HL-60 (cell line): ENCODE measurements around the gene TMC6.

Experiments
- DNase-seq, 2 experiments: peaks; one replicate each; pipeline ENCODE4 v3.0.0-alpha.2; 2010 to 2020; ENCODE audit warnings: low read depth in 1 of 2, low spot score in 1 of 2
- H3K27ac ChIP-seq: fragments of 250-450 bp; sonication (Bioruptor Pico); replicated peaks from 2 replicates; pipeline ENCODE4 v1.5.1; 2020; ENCODE audit warnings: mild to moderate bottlenecking, moderate library complexity
- H3K27me3 ChIP-seq: fragments of 250-450 bp; sonication (Bioruptor Pico); 2 replicates; pipeline ENCODE4 v1.5.1; 2021; ENCODE audit warnings: mild to moderate bottlenecking, moderate library complexity; ENCODE audit not compliant: insufficient read depth, poor library complexity, severe bottlenecking
- H3K4me3 ChIP-seq: replicated peaks from 2 replicates; pipeline ENCODE4 v1.5.1; 2011; ENCODE audit warnings: mild to moderate bottlenecking, control low read depth, low read length; ENCODE audit not compliant: insufficient read depth
- GABPA ChIP-seq: IDR thresholded peaks from 2 replicates; pipeline ENCODE4 v1.6.1; 2012; ENCODE audit warnings: low read depth
- POLR2AphosphoS5 ChIP-seq: IDR thresholded peaks from 2 replicates; pipeline ENCODE4 v1.6.1; 2012; ENCODE audit warnings: low read depth
- SPI1 ChIP-seq: IDR thresholded peaks from 2 replicates; pipeline ENCODE4 v1.6.1; 2012; ENCODE audit warnings: low read depth, mild to moderate bottlenecking, borderline replicate concordance
- TF ChIP-seq, protein P1 (sequence below): IDR thresholded peaks from one replicate; pipeline ENCODE4 v1.5.1; 2011; ENCODE audit warnings: low read length, control low read depth, inconsistent platforms; ENCODE audit not compliant: insufficient read depth
- TF ChIP-seq, protein P2 (sequence below): IDR thresholded peaks from 2 replicates; pipeline ENCODE4 v1.6.1; 2012; ENCODE audit warnings: low read depth; ENCODE audit not compliant: insufficient replicate concordance

Gene TMC6

DNA sequence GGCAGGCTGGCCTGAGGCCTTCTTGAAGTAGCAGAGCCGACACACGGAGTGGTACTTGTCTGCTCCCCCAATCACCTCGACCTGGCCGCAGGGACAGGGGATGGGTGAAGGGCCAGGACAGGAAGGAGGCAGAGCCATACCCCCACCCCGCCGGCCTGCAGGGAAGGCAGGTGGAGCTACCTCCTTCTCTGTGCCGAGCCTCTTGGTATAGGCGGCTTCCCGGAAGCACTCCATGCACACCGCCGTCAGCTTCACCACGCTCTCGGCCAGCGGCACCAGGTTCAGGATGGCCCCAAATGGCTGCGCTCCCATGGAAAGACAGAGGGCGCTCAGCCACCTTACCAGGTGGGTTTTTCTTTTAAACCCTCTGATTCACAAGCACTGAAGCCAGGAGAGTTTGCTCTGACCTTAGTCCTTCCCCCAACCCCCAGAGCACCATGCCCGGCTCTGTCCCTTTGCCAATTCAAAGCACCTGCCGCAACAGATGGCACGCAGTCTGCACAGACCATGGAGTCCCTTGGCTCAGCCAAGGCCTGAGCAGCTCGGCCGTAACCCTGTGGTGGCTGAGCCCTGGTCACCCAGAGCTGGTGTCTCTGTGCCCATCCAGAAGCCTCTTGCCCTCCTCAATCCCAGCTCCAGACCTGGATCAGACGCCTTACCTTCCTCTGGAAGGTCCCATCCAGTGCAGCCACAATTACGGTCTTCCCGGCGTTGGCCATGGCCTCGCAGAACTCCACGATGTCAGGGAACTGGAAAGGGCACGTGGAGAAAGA is 46.5 kb upstream of the TMC6 start:
- H3K27me3 ChIP-seq: no peaks in the 10 kb centered on the region
- TF ChIP-seq GABPA (no peak), POLR2AphosphoS5 (no peak), SPI1 (no peak)
- TF ChIP-seq, protein P1, sequence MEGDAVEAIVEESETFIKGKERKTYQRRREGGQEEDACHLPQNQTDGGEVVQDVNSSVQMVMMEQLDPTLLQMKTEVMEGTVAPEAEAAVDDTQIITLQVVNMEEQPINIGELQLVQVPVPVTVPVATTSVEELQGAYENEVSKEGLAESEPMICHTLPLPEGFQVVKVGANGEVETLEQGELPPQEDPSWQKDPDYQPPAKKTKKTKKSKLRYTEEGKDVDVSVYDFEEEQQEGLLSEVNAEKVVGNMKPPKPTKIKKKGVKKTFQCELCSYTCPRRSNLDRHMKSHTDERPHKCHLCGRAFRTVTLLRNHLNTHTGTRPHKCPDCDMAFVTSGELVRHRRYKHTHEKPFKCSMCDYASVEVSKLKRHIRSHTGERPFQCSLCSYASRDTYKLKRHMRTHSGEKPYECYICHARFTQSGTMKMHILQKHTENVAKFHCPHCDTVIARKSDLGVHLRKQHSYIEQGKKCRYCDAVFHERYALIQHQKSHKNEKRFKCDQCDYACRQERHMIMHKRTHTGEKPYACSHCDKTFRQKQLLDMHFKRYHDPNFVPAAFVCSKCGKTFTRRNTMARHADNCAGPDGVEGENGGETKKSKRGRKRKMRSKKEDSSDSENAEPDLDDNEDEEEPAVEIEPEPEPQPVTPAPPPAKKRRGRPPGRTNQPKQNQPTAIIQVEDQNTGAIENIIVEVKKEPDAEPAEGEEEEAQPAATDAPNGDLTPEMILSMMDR: no peak
- TF ChIP-seq, protein P2, sequence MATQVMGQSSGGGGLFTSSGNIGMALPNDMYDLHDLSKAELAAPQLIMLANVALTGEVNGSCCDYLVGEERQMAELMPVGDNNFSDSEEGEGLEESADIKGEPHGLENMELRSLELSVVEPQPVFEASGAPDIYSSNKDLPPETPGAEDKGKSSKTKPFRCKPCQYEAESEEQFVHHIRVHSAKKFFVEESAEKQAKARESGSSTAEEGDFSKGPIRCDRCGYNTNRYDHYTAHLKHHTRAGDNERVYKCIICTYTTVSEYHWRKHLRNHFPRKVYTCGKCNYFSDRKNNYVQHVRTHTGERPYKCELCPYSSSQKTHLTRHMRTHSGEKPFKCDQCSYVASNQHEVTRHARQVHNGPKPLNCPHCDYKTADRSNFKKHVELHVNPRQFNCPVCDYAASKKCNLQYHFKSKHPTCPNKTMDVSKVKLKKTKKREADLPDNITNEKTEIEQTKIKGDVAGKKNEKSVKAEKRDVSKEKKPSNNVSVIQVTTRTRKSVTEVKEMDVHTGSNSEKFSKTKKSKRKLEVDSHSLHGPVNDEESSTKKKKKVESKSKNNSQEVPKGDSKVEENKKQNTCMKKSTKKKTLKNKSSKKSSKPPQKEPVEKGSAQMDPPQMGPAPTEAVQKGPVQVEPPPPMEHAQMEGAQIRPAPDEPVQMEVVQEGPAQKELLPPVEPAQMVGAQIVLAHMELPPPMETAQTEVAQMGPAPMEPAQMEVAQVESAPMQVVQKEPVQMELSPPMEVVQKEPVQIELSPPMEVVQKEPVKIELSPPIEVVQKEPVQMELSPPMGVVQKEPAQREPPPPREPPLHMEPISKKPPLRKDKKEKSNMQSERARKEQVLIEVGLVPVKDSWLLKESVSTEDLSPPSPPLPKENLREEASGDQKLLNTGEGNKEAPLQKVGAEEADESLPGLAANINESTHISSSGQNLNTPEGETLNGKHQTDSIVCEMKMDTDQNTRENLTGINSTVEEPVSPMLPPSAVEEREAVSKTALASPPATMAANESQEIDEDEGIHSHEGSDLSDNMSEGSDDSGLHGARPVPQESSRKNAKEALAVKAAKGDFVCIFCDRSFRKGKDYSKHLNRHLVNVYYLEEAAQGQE: no peak
- DNase-seq: no peak
- no peak overlapping the region for H3K27ac ChIP-seq
- no peak overlapping the region for H3K4me3 ChIP-seq

DNA sequence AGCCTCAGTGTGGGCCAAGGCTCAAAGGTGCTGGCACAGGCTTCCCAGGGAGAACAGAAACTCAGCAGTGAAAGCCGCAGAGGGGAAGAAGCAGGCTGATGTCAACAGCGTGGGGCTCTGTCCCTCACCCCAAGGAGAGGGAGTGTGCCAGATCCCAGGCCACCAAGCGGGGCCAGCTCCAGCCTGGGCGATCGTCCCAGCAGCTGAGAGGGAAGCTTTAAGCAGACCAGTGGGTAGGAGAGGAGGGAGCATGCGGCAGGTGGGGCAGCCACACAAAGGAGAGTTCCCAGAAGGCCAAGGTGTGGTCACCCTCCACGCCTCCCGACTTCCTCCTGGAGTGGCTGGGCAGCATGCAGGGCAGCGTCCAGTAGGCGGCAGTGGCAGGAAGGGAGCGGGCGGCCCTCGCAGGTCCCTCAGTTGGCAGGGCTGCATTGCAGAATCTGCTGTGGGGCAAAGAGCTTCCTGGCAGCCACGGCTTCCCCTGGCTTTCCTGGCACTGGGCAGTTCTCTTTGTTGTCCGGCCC is 45.9 kb upstream of the TMC6 start:
- no peaks in the 10 kb centered on the region for H3K27me3 ChIP-seq
- H3K4me3 ChIP-seq: no peak overlapping the region
- no peak overlapping the region; the same call in 1 of the 2 replicates for H3K27ac ChIP-seq
- TF ChIP-seq, protein P1: peak; percentile 63
- no peak for TF ChIP-seq GABPA
- TF ChIP-seq SPI1: no peak
- TF ChIP-seq, protein P2: no peak
- peak; percentile 66 for TF ChIP-seq POLR2AphosphoS5
- peak in 1 of 2 experiments; percentile 78 for DNase-seq

DNA sequence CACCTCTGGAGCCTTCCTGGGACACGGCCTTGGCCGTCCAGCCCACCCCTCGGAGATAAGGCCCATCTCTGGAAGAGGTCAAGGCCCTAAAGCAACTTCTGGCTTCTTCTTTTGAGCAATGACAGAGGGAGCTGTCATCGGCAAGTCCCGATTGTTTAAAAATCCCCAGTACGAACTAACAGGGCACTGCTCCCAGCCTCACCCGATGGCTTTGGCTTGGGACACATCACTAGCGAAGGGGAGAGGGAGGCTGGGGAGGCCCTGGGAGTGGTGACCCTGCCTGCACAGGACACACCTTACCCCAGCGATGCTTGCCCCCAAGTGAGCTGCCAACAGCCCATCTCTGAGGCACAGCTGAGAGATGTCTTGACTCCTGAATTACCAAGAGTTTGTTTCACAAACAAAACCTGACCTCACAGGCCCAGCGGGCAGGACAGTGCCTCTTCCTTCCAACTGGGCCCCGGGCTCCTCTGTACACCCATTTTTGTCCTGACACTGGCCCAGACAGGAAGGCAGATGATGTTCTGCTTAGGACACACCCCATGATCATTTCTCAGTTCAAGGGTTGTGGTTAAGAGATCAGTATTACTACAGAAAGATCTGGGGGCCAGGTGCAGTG is 44.7 kb upstream of the TMC6 start:
- no peaks in the 10 kb centered on the region for H3K27me3 ChIP-seq
- H3K4me3 ChIP-seq: no peak overlapping the region
- TF ChIP-seq POLR2AphosphoS5: peak; percentile 12; the same call in 1 of the 2 replicates
- TF ChIP-seq, protein P2: no peak
- peak overlapping the region; percentile 32 for H3K27ac ChIP-seq
- no peak for DNase-seq
